Stimulated activated CD8-positive, alpha-beta memory T cell treated with anti-CD3 and anti-CD28 coated beads, Interleukin-4, amount 100 ng/mL, for 4 hours (primary cell): ENCODE data around the gene CHDH.

Experiments
- DNase-seq, 2 donors: peaks; one replicate each; pipeline ENCODE4 v3.0.0-alpha.2; 2020; ENCODE audit warnings: low read depth in 2 of 2, low spot score in 1 of 2

The CHDH gene

DNA sequence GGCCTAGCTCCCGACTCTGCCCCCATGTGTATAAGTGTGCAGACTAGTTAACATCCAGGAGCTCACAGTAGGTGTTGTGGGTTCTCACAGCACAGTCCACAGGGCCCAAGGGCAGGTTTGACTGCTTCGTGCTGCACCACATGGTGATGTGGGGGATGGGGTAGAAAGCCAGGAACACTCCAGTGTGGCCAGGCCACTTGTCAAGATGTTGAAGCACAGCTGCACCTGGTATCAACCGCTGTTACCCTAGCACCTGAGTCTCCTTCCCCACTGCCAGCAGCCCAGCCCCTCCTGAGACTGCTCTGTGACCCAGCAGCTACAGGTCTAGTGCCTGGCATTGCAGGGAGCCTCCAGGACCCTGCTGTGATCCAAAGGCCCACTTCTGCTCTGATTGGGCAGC, 53.4 kb downstream of the CHDH start:
- no peak for DNase-seq

DNA sequence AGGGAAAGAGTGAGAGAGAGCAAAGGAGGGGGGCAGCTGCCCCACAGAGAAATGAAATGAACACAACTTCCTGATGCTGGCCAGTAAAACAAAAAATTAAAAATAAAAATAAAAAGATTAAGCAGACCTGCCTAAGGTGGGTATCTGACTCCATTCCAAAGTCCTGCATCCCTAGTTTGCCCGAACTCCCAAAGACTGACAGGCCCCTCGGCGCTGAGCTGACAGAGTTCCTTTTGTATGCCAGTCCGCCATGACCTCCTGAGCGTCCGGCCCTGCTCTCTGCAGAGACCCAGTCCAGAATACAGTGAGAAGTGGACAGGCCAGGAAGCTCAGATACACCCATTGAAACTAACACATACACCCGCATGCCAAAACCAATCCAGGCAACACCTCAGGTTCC, 54.9 kb downstream of the CHDH start:
- DNase-seq, result no peak

DNA sequence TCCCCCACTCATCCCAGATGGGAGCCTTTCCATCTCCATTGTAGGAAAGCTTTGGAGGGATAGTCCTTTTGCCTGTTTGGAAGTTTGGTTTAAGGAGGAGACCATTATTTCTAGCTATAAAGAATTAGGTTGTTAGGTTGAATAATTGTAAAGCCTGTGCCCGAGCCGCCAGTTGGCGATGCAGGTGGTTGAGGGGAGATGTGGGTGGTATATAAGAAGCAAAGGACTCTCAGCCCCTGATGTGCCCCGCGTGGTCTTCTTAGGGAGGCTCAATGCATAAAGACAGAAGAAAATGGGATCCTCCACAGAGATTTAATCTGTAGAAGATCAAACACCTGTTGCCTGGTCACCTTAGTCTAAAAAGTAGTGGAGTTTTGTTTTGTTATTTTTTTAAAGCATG, 55.7 kb downstream of the CHDH start:
- no peak for DNase-seq

- DNase-seq, result no peak
Observed at GRCh38 chr3:53789459-53789858, 56.8 kb downstream of the CHDH start.

DNA sequence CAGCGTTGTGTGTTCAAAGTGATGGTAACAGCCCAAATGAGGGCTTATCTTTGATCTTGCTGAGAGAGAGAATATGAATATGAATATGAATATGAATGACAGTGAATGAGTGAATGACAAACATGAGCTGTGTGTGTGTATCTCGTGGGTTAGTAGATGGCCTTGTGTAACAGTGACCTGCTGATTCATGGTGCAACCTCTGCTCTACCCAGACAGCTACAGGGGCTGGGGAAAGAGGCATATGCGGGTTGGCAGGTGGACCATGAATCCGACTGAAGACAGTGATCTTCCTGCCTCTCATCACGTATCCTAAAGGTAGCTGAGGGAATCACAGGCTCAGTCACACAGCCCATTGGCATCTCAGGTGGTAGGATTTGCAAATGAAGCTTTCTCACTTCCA, 58.2 kb downstream of the CHDH start:
- DNase-seq, result no peak

DNA sequence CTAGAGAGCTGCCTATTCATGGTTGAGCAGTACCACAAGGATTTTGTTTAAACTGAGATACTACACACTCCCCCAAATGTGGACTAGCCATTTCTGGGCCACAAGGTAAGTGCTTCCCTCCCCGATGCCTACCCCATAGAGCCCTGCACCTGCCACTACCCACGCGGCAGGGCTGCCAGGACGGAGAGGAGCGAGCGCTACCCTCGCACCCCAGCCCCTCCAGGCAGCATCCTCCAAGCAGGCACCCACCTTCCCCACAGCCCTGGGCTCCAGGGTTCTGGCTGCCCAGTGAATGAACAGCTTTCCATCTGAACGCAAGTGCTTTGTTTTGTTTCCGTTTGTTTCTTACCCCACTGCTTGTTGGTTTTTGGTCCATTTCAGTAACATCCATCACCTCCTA, 59.2 kb downstream of the CHDH start:
- no peak for DNase-seq

DNA sequence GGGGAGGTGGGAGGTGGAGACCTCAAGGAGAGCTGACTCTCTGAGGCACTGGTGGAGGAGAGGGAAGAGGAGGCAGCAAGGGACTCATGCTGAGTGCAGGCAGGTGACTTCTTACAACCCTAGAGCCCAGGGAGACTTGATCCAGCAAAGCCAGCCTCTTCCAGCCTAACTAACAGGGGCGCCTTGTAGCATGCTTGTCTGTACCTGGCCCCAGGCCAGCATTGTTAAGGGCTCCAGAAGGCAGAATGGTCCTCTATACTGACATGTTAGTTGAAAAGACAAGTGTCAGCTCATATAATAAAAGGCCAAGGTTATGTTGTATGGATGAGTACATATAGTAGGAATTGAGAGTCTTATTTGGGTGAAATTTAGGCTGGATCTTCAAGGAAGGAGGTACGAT, 65.4 kb downstream of the CHDH start:
- DNase-seq, result no peak

DNA sequence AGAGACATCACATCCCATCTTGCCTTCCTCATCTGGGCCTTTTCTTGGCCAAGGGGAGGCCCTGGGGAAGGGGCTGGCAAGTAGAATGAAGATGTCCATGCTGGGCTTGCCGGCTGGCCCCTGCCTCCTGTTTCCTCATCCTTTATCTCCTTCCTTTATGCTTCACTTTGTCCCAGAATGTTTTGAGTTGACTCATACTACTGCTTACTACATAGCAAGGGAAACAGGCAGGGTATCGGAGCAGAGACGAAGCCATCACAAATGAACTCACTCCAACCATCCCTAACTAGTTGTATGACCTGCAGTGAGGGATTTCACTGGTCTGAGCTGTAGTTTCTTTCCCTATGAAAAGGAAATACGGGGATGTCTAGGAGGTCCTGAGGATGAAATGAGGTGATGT, 66.0 kb downstream of the CHDH start:
- DNase-seq, result no peak

DNA sequence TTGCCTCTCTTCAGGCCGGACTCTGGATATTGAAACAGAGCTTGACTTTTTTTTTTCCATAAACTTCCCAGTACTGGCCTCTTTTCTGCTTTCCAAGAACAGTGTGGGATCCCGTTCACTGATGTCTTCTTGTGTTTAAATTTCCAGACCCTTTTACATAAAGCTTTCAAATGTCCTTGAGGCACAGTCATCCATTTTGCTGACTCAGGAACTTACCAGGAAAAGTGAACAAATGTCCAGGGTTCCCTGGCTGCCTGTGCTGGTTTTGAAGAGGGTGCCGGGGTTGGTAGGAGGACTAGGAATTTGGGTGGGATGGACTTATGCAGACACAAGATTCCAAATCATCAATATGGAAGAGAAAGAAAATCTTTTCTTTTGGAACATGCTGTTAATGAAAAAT, 68.1 kb downstream of the CHDH start:
- DNase-seq, result no peak

GRCh38 chr3:53777468-53777867, 68.8 kb downstream of the CHDH start:
- no peak for DNase-seq

DNA sequence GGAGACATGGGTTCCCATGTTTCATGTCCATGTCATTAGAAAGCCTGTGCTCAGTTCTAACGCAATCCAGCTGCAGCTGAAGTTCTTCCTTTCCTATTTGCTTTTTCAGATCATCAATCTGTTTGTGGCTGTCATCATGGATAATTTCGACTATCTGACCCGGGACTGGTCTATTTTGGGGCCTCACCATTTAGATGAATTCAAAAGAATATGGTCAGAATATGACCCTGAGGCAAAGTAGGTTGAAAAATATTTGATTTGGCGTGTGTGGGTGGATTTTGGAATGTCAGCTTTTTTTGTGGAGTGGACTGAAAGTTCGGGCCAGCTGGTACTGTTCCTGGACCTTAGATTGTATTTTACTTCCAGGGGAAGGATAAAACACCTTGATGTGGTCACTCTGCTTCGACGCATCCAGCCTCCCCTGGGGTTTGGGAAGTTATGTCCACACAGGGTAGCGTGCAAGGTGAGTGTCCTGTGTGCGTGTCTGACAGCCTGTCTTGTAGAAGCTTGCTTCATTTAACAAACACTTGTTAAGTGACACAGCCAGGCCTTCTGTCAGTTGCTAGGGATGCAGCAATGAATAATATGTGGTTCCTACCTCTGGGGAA, 69.6 kb downstream of the CHDH start:
- DNase-seq, result no peak

- DNase-seq, result no peak
Observed at GRCh38 chr3:53775834-53776251, 70.4 kb downstream of the CHDH start.

- DNase-seq, result no peak
Observed at GRCh38 chr3:53775018-53775417, 71.2 kb downstream of the CHDH start.

DNA sequence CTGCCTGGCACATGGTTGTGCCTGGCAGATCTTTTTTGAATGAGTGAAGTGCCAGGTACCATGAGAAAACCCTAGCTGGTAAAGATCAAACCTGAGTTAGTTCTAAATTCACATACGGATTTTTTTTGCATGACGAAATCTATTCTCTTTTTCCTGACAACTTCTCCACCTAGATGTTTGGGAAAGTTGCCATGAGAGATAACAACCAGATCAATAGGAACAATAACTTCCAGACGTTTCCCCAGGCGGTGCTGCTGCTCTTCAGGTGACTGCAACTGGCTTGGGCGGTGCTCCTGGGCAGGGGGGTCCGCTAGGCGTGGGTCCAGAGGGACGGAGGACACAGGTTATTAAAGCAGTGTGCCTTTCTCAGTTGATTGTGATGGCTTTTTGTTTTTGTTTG, 71.8 kb downstream of the CHDH start:
- no peak for DNase-seq

- DNase-seq, result no peak
Observed at GRCh38 chr3:53773611-53774368, 72.4 kb downstream of the CHDH start.

DNA sequence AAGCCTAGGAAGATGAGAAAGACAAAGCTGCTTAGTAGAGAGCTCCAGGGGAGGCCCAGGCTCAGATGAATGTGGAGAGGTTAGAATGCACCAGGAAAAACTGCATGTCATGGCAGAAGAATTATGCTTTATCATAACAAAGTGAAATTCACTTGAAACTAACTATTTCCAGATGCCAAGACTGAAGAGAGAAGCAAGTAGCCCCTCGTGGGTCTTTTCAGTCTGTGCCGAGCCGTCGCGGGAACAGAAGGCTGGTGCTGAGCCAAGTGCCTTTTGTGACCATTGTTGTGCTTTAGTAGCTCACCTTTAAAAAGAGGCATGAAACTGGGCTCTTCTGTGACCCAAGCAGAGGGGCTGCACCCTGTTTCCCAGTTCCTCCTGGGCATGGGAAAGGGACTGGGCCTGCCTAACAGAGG, 73.2 kb downstream of the CHDH start:
- DNase-seq, result no peak

- no peak for DNase-seq
Observed at GRCh38 chr3:53772562-53772961, 73.7 kb downstream of the CHDH start.

DNA sequence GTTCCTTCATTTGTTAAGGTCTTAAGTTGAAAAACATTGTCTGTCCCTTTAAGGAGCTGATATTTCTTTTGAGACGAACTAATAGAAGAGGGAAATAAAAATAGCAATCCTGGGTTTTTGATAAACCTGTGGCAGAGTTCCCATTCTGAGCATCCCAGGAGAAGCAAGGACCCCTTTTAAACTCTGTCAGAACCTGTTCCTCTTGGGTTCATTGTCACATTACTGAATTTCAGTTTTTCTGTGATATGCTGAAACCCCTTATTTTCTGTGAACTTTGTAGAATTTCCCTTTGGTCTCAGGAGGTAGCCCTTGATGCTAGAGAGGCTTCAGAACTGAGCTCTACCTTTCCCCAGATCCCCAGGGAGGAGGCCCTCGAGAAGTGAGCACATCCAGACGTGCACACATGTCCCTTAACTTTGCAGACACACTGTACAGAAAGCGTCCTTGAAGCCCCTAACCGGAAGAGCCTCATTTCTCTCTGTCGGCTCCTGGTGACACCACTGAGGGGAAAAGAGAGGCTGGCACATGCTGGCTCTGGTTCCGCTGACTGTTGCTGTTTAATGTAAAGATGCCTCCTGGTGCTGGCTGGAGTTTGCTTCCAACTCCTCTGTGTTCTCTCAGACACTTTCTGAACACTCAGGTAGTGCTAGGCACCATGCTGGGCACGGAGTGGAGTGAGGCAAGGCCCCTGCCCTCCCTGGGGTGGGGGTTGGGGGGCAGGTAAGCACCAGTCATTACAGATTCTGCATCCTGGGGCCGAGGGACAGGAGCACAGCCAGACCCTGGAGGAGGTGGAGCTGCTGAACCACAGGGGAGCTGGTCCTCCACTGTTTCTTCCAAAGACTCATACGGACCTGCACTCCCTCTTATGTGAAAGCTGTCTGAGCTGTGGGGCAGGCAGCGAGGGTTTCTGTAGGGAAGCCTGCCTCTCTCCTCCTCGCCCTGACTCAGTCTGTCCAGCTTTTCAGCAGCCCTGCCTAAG, 77.5 kb downstream of the CHDH start:
- DNase-seq, result no peak

- no peak for DNase-seq
Observed at GRCh38 chr3:53766706-53767105, 79.5 kb downstream of the CHDH start.

DNA sequence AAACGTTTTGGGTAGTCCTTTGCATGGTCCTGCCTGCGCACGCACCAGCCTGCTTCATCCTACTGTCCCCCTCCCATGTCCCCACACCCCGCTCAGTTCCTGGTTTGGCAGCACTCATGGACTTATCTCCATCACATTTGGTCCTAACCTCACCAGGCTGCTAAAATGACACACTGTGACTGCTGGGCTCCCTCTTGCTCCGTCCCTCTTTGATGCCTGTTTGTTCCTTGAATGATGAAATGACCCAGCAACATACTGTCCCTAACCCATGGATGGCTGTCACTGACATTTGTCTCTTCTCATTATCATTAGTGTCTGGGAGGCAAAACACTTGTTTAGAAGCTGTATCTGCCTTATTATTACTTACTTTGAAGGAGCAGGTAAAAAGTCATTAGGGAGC, 80.5 kb downstream of the CHDH start:
- DNase-seq, result no peak

DNA sequence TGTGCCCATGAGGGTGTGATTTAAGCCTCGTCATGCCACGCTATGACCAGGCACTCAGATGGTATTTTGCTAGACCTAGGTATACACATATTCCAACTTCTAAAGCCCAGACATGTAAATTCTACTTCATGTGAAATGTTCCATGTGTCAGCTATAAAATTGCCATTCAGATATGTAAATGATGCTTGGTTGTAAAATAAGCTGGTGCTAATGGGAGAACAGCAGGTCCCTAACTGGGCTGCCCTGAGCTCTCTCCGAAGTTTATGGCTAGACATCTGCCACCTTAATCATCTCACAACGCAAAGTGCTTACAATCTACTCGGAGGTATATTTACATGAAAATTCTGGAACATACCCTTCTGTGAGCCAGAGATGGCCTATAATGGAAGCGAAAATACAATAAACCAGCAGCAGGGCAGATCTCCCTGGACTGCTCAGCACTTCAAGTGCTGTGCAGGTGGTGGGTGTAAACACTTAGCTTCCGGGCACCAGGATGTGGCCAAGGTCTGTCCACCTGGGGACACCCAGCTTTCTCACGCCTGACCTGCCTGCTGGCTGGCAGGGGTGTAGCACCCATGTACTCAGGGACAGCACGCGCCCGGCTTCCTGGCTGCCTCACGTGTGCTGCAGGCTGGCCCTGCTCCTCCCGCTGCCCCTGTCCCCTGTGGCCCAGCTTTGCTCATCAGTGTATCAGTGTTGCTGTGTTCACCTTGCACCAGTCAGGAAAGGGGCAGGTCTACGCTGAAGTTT, 82.0 kb downstream of the CHDH start:
- DNase-seq, result no peak
